ENCODE data around the gene SNX18.
"Not testable (repeated sequence)": the region's sequence is repeated elsewhere in the genome, so short reads cannot be mapped to it uniquely, and the experiment has no call there.

- not testable (repeated sequence) for TF ChIP-seq CTCF (conservative IDR thresholded peaks at IDR 0.05; ENCODE audit: low read depth, low read length); EZH2 (IDR thresholded peaks at IDR 0.05; ENCODE audit: low read length, unreplicated experiment); EZH2phosphoT487 (IDR thresholded peaks at IDR 0.05; ENCODE audit: borderline replicate concordance, low read length)
These were observed 31.9 kb upstream of the SNX18 start for GRCh38 chr5:54485659-54486058.
